GM19463 (cell line): ENCODE results near the gene WT1.

Source experiments
- ATAC-seq: cut with Tn5 transposase; IDR thresholded peaks from one replicate; pipeline ENCODE4 v1.9.1; 2021; ENCODE audit warnings: mild to moderate bottlenecking, moderate library complexity; ENCODE audit not compliant: unreplicated experiment

The WT1 gene

GRCh38 chr11:32438866-32439489 lies 3.6 kb upstream of the WT1 start:
- no peak for ATAC-seq

- no peak for ATAC-seq
Measured at GRCh38 chr11:32438346-32438865, 3.1 kb upstream of the WT1 start.

GRCh38 chr11:32437495-32438345 lies 2.4 kb upstream of the WT1 start:
- no peak for ATAC-seq

- no peak for ATAC-seq
Measured at GRCh38 chr11:32436751-32437494, 1.6 kb upstream of the WT1 start.

GRCh38 chr11:32435942-32436750 lies 807 bp upstream of the WT1 start:
- ATAC-seq, result no peak

GRCh38 chr11:32435152-32435480 lies 223 bp downstream of the WT1 start:
- ATAC-seq, result no peak

GRCh38 chr11:32434356-32435151 lies 785 bp downstream of the WT1 start:
- no peak for ATAC-seq

GRCh38 chr11:32433914-32434355 lies 1.4 kb downstream of the WT1 start:
- no peak for ATAC-seq

- no peak for ATAC-seq
Measured at GRCh38 chr11:32433101-32433913, 2.0 kb downstream of the WT1 start.

- ATAC-seq, result no peak
Measured at GRCh38 chr11:32432565-32432964, 2.8 kb downstream of the WT1 start.

GRCh38 chr11:32430568-32431381 lies 4.6 kb downstream of the WT1 start:
- ATAC-seq, result no peak

GRCh38 chr11:32429477-32429876 lies 5.9 kb downstream of the WT1 start:
- no peak for ATAC-seq

- ATAC-seq, result no peak
Measured at GRCh38 chr11:32428665-32429303, 6.6 kb downstream of the WT1 start.

- no peak for ATAC-seq
Measured at GRCh38 chr11:32427935-32428664, 7.2 kb downstream of the WT1 start.

GRCh38 chr11:32427616-32427934 lies 7.8 kb downstream of the WT1 start:
- no peak for ATAC-seq

GRCh38 chr11:32426819-32427615 lies 8.3 kb downstream of the WT1 start:
- no peak for ATAC-seq
